Astrocyte (in vitro differentiated cells and primary cell): ENCODE data around the gene MRPS18B.

ENCODE experiments used
- EZH2 ChIP-seq: IDR thresholded peaks from 2 replicates; pipeline ENCODE4 v1.6.1; 2012; ENCODE audit warnings: mild to moderate bottlenecking, low read length, inconsistent platforms; ENCODE audit not compliant: insufficient read depth
- TF ChIP-seq, protein P1 (sequence below): IDR thresholded peaks from 2 replicates; pipeline ENCODE4 v1.5.1; 2011; ENCODE audit warnings: low read depth, mild to moderate bottlenecking, inconsistent platforms, low read length, moderate library complexity; ENCODE audit not compliant: insufficient read depth

DNA sequence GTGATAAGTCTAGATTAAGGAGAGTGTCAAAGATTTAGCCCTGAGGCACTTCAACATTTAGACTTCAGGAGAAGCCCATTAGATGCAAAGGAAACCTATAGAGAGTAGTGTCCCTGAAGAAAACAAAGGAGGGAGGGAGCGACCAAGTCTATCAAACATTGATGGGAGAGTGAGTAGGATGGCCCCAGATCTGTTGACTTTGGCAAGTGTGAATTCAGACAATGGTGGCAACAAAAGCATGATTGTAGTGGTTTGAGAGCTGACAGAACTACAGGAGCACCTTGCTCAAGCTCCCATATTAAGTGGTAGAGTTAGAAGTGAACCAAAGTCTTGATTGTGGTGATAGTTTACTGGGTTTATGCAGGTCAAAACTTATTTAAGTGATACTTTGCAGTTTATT, 47.4 kb upstream of the MRPS18B start:
- TF ChIP-seq, protein P1, sequence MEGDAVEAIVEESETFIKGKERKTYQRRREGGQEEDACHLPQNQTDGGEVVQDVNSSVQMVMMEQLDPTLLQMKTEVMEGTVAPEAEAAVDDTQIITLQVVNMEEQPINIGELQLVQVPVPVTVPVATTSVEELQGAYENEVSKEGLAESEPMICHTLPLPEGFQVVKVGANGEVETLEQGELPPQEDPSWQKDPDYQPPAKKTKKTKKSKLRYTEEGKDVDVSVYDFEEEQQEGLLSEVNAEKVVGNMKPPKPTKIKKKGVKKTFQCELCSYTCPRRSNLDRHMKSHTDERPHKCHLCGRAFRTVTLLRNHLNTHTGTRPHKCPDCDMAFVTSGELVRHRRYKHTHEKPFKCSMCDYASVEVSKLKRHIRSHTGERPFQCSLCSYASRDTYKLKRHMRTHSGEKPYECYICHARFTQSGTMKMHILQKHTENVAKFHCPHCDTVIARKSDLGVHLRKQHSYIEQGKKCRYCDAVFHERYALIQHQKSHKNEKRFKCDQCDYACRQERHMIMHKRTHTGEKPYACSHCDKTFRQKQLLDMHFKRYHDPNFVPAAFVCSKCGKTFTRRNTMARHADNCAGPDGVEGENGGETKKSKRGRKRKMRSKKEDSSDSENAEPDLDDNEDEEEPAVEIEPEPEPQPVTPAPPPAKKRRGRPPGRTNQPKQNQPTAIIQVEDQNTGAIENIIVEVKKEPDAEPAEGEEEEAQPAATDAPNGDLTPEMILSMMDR, result no peak
- no peak for TF ChIP-seq EZH2
